HEK293 (cell line): ENCODE data around the gene TNFRSF8.

Source experiments
- CTCF ChIA-PET: fragments of 350-600 bp; formaldehyde crosslinking; extraction: SDS; loops from one replicate; lab custom pipeline; 2021; ENCODE audit warnings: antibody characterized with exemption; lab: Yijun Ruan, JAX
- POLR2A ChIA-PET: fragments of 300-600 bp; formaldehyde crosslinking; extraction: SDS; loops from one replicate; lab custom pipeline; 2020; ENCODE audit warnings: antibody characterized with exemption, inconsistent platforms; lab: Yijun Ruan, JAX
- H3K27ac ChIP-seq: fragments of 200-500 bp; sonication (Bioruptor generic); 2 replicates; pipeline ENCODE4 v1.5.1; 2014; ENCODE audit warnings: low read depth, low read length, control low read depth, inconsistent platforms; ENCODE audit errors: extremely low read depth
- H3K36me3 ChIP-seq, 2 experiments: fragments of 200-500 bp in 1 of 2; sonication (Bioruptor generic) in 1 of 2; 1 replicate in 1 of 2; 2 replicates in 1 of 2; pipeline ENCODE4 v1.5.1; 2014 to 2017; ENCODE audit warnings: inconsistent platforms in 2 of 2, low read length in 2 of 2; ENCODE audit not compliant: control insufficient read depth in 2 of 2, insufficient read depth in 1 of 2
- H3K4me1 ChIP-seq: fragments of 200-500 bp; sonication (Bioruptor generic); 2 replicates; pipeline ENCODE4 v1.5.1; 2014; ENCODE audit warnings: mild to moderate bottlenecking, low read length, inconsistent platforms; ENCODE audit not compliant: control insufficient read depth, insufficient read depth
- H3K4me3 ChIP-seq: 2 replicates; pipeline ENCODE4 v1.5.1; 2011; ENCODE audit warnings: low read depth, mild to moderate bottlenecking, control low read depth, low read length, moderate library complexity
- H3K9me3 ChIP-seq: fragments of 200-500 bp; sonication (Bioruptor generic); 2 replicates; pipeline ENCODE4 v1.5.1; 2014; ENCODE audit warnings: low read depth, low read length, inconsistent platforms; ENCODE audit not compliant: control insufficient read depth, insufficient read depth
- EGR2 ChIP-seq: fragments of 450-650 bp; formaldehyde crosslinking; IDR thresholded peaks from 2 replicates; pipeline ENCODE4 v1.5.1; 2016; ENCODE audit warnings: low read depth, missing biosample characterization, missing genetic modification characterization
- GLI2 ChIP-seq: fragments of 450-650 bp; formaldehyde crosslinking; IDR thresholded peaks from 2 replicates; pipeline ENCODE4; 2017; ENCODE audit warnings: missing biosample characterization, missing genetic modification characterization, low read depth, borderline replicate concordance
- GLIS1 ChIP-seq: fragments of 450-650 bp; formaldehyde crosslinking; IDR thresholded peaks from 2 replicates; pipeline ENCODE4 v1.5.1; 2016; ENCODE audit warnings: missing biosample characterization, missing genetic modification characterization
- SCRT1 ChIP-seq: fragments of 450-650 bp; formaldehyde crosslinking; IDR thresholded peaks from 2 replicates; pipeline ENCODE4 v1.5.1; 2016; ENCODE audit warnings: missing biosample characterization, missing genetic modification characterization, borderline replicate concordance
- YY1 ChIP-seq: fragments of 450-650 bp; formaldehyde crosslinking; IDR thresholded peaks from 2 replicates; pipeline ENCODE4 v1.5.1; 2018; ENCODE audit warnings: missing biosample characterization, missing genetic modification characterization
- ZBTB20 ChIP-seq: fragments of 450-650 bp; formaldehyde crosslinking; IDR thresholded peaks from 2 replicates; pipeline ENCODE4 v1.5.1; 2016; ENCODE audit warnings: missing biosample characterization, missing genetic modification characterization
- ZBTB7A ChIP-seq: fragments of 450-650 bp; formaldehyde crosslinking; IDR thresholded peaks from 2 replicates; pipeline ENCODE4 v1.5.1; 2016; ENCODE audit warnings: low read depth, missing biosample characterization, missing genetic modification characterization
- ZNF155 ChIP-seq: fragments of 450-650 bp; formaldehyde crosslinking; IDR thresholded peaks from 2 replicates; pipeline ENCODE4 v1.5.1; 2016; ENCODE audit warnings: missing biosample characterization, missing genetic modification characterization
- ZNF169 ChIP-seq: fragments of 450-650 bp; formaldehyde crosslinking; IDR thresholded peaks from 2 replicates; pipeline ENCODE4 v1.5.1; 2016; ENCODE audit warnings: missing biosample characterization, missing genetic modification characterization
- ZNF266 ChIP-seq: fragments of 450-650 bp; formaldehyde crosslinking; IDR thresholded peaks from 2 replicates; pipeline ENCODE4 v1.5.1; 2016; ENCODE audit warnings: missing biosample characterization, missing genetic modification characterization, low read depth
- ZNF366 ChIP-seq: fragments of 450-650 bp; formaldehyde crosslinking; conservative IDR thresholded peaks from 2 replicates; pipeline ENCODE4 v1.5.1; 2016; ENCODE audit warnings: missing biosample characterization, missing genetic modification characterization
- ZNF48 ChIP-seq: fragments of 450-650 bp; formaldehyde crosslinking; IDR thresholded peaks from 2 replicates; pipeline ENCODE4 v1.5.1; 2016; ENCODE audit warnings: missing biosample characterization, missing genetic modification characterization
- ZNF529 ChIP-seq: fragments of 450-650 bp; formaldehyde crosslinking; IDR thresholded peaks from 2 replicates; pipeline ENCODE4 v1.5.1; 2017; ENCODE audit warnings: missing genetic modification characterization, missing biosample characterization; ENCODE audit not compliant: insufficient replicate concordance
- ZNF629 ChIP-seq: fragments of 450-650 bp; formaldehyde crosslinking; IDR thresholded peaks from 2 replicates; pipeline ENCODE4 v1.5.1; 2017; ENCODE audit warnings: missing biosample characterization, missing genetic modification characterization
- ZNF707 ChIP-seq: fragments of 450-650 bp; formaldehyde crosslinking; IDR thresholded peaks from 2 replicates; pipeline ENCODE4 v1.5.1; 2016; ENCODE audit warnings: missing biosample characterization, missing genetic modification characterization
- ZSCAN16 ChIP-seq: fragments of 450-650 bp; formaldehyde crosslinking; IDR thresholded peaks from 2 replicates; pipeline ENCODE4 v1.5.1; 2016; ENCODE audit warnings: missing biosample characterization, missing genetic modification characterization
- TF ChIP-seq, protein P1 (sequence below): fragments of 450-650 bp; formaldehyde crosslinking; IDR thresholded peaks from 2 replicates; pipeline ENCODE4 v1.5.1; 2016; ENCODE audit warnings: missing biosample characterization, missing genetic modification characterization, borderline replicate concordance
- TF ChIP-seq, protein P2 (sequence below): fragments of 450-650 bp; formaldehyde crosslinking; IDR thresholded peaks from 2 replicates; pipeline ENCODE4 v1.5.1; 2017; ENCODE audit warnings: missing biosample characterization, missing genetic modification characterization
- TF ChIP-seq, protein P3 (sequence below): fragments of 450-650 bp; formaldehyde crosslinking; IDR thresholded peaks from 2 replicates; pipeline ENCODE4 v1.5.1; 2017; ENCODE audit warnings: missing biosample characterization, missing genetic modification characterization

The TNFRSF8 gene

DNA sequence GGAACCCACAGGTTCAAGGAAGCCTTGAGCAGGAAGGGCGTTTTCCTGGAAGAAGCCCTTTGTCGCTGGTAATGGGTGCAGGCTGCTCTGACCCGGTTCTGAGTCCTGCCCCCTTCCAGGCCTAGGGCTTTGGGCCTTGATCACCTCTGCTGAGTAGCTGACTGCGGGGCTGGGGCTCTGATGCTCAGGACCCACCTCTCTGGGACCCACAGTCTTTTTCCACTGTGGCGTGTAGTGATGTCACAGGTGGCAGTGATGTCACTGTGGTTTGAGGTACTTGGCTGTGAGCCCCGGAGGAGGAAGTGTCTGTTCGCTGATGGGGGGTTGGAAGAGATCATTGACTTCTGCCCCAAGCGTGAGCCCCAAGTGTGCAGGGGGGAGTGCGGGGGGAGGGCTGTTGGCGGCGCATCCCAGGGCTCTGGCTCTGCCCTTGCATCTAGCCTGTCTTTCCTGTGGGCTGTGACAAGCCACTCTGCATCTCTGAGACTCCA is 110.6 kb downstream of the TNFRSF8 start (continued):
- no peak for TF ChIP-seq ZNF266 (tag by site-specific recombination)
- TF ChIP-seq, protein P1, sequence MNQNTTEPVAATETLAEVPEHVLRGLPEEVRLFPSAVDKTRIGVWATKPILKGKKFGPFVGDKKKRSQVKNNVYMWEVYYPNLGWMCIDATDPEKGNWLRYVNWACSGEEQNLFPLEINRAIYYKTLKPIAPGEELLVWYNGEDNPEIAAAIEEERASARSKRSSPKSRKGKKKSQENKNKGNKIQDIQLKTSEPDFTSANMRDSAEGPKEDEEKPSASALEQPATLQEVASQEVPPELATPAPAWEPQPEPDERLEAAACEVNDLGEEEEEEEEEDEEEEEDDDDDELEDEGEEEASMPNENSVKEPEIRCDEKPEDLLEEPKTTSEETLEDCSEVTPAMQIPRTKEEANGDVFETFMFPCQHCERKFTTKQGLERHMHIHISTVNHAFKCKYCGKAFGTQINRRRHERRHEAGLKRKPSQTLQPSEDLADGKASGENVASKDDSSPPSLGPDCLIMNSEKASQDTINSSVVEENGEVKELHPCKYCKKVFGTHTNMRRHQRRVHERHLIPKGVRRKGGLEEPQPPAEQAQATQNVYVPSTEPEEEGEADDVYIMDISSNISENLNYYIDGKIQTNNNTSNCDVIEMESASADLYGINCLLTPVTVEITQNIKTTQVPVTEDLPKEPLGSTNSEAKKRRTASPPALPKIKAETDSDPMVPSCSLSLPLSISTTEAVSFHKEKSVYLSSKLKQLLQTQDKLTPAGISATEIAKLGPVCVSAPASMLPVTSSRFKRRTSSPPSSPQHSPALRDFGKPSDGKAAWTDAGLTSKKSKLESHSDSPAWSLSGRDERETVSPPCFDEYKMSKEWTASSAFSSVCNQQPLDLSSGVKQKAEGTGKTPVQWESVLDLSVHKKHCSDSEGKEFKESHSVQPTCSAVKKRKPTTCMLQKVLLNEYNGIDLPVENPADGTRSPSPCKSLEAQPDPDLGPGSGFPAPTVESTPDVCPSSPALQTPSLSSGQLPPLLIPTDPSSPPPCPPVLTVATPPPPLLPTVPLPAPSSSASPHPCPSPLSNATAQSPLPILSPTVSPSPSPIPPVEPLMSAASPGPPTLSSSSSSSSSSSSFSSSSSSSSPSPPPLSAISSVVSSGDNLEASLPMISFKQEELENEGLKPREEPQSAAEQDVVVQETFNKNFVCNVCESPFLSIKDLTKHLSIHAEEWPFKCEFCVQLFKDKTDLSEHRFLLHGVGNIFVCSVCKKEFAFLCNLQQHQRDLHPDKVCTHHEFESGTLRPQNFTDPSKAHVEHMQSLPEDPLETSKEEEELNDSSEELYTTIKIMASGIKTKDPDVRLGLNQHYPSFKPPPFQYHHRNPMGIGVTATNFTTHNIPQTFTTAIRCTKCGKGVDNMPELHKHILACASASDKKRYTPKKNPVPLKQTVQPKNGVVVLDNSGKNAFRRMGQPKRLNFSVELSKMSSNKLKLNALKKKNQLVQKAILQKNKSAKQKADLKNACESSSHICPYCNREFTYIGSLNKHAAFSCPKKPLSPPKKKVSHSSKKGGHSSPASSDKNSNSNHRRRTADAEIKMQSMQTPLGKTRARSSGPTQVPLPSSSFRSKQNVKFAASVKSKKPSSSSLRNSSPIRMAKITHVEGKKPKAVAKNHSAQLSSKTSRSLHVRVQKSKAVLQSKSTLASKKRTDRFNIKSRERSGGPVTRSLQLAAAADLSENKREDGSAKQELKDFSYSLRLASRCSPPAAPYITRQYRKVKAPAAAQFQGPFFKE (tag by site-specific recombination) = no peak
- TF ChIP-seq ZBTB20 (tag by site-specific recombination) = no peak
- no peak for TF ChIP-seq ZSCAN16 (tag by site-specific recombination)
- no peak for TF ChIP-seq ZBTB7A (tag by site-specific recombination)
- TF ChIP-seq SCRT1 (tag by site-specific recombination) = peak; percentile 67; the same call in 1 of the 2 replicates
- peak; percentile 90 for TF ChIP-seq ZNF629
- TF ChIP-seq ZNF48 (tag by site-specific recombination) = no peak
- no peak for TF ChIP-seq GLI2
- TF ChIP-seq ZNF169 (tag by site-specific recombination) = no peak
- TF ChIP-seq, protein P2, sequence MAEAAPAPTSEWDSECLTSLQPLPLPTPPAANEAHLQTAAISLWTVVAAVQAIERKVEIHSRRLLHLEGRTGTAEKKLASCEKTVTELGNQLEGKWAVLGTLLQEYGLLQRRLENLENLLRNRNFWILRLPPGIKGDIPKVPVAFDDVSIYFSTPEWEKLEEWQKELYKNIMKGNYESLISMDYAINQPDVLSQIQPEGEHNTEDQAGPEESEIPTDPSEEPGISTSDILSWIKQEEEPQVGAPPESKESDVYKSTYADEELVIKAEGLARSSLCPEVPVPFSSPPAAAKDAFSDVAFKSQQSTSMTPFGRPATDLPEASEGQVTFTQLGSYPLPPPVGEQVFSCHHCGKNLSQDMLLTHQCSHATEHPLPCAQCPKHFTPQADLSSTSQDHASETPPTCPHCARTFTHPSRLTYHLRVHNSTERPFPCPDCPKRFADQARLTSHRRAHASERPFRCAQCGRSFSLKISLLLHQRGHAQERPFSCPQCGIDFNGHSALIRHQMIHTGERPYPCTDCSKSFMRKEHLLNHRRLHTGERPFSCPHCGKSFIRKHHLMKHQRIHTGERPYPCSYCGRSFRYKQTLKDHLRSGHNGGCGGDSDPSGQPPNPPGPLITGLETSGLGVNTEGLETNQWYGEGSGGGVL (tag by site-specific recombination) = peak; percentile 77
- TF ChIP-seq YY1 (tag by site-specific recombination) = no peak
- no peak for TF ChIP-seq ZNF155
- TF ChIP-seq, protein P3, sequence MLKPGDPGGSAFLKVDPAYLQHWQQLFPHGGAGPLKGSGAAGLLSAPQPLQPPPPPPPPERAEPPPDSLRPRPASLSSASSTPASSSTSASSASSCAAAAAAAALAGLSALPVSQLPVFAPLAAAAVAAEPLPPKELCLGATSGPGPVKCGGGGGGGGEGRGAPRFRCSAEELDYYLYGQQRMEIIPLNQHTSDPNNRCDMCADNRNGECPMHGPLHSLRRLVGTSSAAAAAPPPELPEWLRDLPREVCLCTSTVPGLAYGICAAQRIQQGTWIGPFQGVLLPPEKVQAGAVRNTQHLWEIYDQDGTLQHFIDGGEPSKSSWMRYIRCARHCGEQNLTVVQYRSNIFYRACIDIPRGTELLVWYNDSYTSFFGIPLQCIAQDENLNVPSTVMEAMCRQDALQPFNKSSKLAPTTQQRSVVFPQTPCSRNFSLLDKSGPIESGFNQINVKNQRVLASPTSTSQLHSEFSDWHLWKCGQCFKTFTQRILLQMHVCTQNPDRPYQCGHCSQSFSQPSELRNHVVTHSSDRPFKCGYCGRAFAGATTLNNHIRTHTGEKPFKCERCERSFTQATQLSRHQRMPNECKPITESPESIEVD (tag by site-specific recombination) = no peak
- no peak for TF ChIP-seq ZNF366 (tag by site-specific recombination)
- TF ChIP-seq, all 188 proteins: peak for 7

DNA sequence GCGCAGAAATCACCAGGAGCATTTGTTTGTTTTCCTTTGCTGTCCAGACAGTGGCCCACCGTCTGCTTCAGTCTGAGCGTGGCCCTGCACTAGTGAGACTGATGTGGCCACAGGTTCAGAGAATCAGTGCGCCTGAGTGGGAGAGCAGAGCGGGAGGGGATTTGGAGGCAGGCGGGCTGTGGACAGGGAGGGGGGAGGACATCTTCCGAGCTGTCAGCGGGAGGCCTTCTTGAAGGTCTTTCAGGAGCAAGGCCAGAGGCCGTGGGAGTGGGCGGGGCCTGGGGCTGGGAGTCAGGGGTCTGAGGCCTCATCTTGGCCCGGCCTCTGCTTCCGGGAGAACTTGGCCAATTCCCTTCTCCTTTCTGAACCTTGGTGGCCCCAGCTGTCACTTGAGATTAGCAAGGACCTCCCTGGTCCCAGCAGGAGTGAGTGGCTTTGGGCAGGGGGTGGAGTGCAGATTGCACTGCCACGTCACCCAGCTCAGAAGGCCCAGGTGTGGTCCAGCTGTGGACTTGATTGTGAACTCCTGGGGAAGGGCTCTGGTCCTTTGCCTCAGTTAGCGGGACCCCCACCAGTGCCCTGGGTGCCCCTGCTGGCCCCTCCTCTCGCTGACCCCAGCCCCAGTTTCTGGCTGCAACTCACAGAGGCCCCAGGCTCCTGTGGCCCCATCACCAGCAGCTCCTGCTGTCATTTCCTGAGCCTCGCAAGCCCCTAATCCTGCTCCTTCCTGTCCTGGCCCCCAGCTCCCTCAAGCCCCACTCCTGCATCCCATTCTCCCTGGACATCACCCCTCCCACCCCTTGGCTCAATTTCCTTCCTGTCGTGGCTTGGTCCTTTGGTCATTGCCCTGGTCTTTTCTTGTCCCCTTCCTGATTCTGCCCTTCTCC is 112.1 kb downstream of the TNFRSF8 start:
- ChIA-PET POLR2A (no interaction called here), CTCF (interaction anchor here (0.7 to 1.7 kb wide), 3 partner anchors 33 to 53 kb away, joined by 3 to 5 read pairs (median 4); no protein-coding TSS in a partner anchor)
- Histone ChIP-seq H3K4me3 (no peak overlapping the region), H3K36me3 (no peaks in the 10 kb centered on the region), H3K27ac (no peak overlapping the region), H3K4me1 (no peaks in the 10 kb centered on the region), H3K9me3 (no peaks in the 10 kb centered on the region)
- TF ChIP-seq ZNF529 (tag by site-specific recombination) (no peak), GLIS1 (tag by site-specific recombination) (peak; percentile 60), ZNF707 (tag by site-specific recombination) (no peak), EGR2 (tag by site-specific recombination) (0 out of 2 replicates have a peak, but pooled peaks have one; percentile 14)
